Lung microvascular endothelial cell (primary cell): ENCODE data around the gene KHK. TPM values are rescaled to one million over a fixed set of nuclear protein-coding genes. Genes with fewer than 3 reads are reported as not detected.
A peak's percentile ranks its signal among the peaks of the same experiment; 100 is the strongest.
"Not testable (repeated sequence)": the region's sequence is repeated elsewhere in the genome, so short reads cannot be mapped to it uniquely, and the experiment has no call there.

Experiments
- DNase-seq, 2 donors: peaks; one replicate each; pipeline versions ENCODE4 v3.0.0 to v3.0.0-alpha.2; 2010; ENCODE audit warnings: low read depth in 2 of 2
- total RNA-seq: library from RNA; depleted of rRNA; stranded (reverse); fragments of >200 nt; gene quantifications from 2 replicates; pipeline ENCODE4 v1.2.1, GENCODE V29; 2014

KHK gene
- total RNA-seq, 1 donor from 2014 or later = 3.4 TPM

DNA sequence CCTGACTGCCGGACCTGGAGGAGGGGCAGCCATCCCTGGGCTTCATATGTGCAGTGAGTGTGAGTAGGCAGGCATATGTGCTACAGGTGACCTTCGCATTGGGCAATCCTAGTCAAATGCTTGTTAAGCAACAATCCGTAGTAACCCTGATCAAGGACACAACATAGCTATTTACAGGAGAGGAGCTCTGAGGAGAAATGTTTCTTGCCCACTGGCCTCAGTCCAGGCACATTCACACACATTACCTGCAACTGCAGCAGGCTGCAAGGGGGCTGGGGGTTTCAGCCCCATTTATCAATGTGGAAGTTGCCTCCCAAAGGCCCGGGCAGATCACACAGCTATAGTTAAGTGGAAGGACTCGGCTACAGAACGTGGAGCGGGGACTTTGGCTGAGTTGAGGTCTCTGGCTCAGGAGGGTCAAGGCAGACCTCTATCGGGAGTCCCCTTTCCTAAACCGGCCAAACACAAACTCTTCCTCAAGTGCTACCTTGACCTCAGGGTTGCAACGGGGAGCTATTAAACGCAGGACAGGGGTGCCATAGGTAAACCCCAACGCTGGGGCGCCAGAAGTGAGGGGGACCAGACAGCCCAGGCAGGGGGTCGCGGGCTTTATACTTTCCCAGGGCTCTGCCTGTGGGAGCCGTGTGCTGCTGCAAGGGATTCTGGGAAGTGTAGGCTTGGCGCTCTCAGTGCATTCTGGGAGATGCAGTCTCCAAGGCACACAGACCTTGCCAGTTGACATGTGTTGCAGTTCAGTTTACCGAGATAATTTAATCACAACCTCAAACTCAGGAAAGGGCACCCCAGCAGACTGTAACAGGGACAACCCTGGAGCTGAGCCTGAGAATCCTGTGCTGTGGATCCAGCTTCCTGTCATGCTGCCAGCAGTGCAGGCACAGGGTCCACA lies 9.4 kb downstream of the KHK start:
- DNase-seq = peak; percentile 58 to 79

DNA sequence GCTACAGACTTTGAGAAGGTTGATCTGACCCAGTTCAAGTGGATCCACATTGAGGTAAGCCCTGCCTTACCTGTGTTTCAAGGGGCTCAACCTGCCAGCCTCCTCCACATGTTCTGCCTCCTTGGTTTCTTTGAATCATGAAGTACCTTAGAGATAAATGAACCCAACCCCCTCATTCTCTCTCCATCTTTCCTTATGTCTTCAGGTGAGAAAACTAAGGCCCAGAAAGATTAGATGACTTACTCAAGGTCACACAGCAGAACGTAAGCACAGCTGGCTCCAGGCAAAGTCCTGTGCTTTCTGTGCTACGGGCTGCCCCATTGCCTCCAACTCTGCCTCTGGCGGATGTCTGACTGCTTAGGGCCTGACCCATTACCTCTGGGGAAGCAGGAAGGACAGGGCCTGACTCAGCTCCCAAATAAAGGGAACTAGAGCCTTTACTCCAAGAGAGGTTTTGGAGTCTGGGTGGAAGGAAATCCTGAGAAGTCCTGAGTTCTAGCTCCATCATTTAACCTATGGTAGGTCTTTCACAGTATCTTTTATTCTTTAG lies 10.3 kb downstream of the KHK start:
- no peak for DNase-seq

DNA sequence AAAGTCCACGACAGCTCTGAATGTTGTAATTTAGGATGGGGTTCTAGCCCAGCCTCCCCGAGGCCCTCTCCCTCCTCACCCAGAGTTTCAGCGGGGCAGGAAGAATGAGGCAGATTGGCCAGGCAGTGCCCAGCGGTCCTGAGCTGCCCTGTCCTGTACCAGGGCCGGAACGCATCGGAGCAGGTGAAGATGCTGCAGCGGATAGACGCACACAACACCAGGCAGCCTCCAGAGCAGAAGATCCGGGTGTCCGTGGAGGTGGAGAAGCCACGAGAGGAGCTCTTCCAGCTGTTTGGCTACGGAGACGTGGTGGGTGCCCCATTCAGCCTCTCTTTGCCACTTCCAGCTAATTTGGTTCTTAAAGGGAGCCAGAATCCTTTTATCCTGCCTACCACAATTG lies 10.8 kb downstream of the KHK start:
- no peak for DNase-seq

DNA sequence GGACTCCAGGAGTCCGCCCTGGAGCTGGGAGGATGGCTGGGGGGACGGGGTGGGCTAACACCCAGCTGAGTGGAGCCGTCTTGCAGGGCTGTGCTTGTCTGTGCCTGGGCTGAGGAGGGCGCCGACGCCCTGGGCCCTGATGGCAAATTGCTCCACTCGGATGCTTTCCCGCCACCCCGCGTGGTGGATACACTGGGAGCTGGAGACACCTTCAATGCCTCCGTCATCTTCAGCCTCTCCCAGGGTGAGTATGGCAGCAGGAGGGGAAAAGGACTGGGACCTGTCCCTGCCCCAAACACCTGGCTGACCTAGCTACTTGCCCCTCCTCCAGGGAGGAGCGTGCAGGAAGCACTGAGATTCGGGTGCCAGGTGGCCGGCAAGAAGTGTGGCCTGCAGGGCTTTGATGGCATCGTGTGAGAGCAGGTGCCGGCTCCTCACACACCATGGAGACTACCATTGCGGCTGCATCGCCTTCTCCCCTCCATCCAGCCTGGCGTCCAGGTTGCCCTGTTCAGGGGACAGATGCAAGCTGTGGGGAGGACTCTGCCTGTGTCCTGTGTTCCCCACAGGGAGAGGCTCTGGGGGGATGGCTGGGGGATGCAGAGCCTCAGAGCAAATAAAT lies 12.9 kb downstream of the KHK start:
- DNase-seq = no peak

DNA sequence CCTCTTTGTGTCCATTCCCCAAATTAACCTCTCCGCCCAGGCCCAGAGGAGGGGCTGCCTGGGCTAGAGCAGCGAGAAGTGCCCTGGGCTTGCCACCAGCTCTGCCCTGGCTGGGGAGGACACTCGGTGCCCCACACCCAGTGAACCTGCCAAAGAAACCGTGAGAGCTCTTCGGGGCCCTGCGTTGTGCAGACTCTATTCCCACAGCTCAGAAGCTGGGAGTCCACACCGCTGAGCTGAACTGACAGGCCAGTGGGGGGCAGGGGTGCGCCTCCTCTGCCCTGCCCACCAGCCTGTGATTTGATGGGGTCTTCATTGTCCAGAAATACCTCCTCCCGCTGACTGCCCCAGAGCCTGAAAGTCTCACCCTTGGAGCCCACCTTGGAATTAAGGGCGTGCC lies 13.5 kb downstream of the KHK start:
- DNase-seq = no peak

DNA sequence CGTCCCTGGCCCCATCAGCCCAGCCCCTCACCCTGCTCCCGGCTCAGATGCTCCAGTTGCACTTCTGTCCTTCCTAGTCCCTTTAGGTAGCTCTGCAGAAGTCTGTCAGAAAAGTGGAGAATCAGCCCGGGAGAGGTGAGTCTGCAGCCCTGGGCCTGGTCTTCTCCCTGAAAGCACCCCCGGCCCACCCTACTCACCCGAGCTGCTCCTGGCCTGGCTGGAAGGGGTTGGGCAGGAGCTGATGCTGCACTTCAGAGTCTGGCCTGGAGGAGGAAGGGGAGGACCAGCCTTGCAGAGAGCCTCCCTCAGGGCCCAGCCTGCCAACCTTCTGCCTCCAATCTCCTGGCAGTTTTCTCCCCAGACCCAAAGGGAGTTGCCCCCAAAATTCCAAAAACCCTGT lies 15.8 kb downstream of the KHK start:
- DNase-seq = no peak

DNA sequence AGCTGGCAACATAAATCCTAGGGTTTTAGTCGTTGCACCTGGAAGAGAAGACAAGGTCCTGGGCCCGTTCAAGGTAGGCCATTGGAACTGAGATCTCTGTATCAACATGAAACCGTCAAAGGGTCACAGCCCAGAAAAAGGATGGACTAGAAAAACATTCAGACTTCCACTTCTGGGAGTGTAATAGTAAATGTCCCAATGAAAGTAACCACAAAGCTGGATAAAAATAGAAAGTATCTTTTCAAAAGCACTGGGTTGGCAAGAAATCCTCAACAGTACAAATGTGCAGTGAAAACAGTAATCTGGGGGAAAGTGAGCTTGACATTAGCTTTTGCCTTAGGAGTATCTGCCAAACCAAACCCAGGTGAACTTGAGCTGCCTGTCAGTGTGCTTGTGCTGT lies 19.4 kb downstream of the KHK start:
- no peak for DNase-seq

DNA sequence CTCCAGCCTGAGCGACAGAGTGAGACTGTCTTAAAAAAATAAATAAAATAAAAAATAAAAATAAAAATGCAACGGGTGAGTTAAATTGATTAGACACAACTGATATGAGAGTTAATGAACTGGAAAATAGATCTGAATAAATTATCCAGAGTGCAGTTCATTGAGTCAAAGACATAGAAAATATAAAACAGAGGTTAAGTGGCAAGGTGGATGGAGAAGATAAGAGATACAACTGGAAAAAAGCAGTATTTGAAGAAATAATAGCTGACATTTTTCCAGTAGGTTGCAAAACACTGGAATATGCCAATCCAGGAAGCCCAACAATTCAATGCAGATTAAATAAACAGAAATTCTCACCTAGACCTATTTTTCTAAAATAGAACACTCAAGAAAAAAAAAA lies 21.6 kb downstream of the KHK start:
- peak in 1 of 2 donors; percentile 39 for DNase-seq

DNA sequence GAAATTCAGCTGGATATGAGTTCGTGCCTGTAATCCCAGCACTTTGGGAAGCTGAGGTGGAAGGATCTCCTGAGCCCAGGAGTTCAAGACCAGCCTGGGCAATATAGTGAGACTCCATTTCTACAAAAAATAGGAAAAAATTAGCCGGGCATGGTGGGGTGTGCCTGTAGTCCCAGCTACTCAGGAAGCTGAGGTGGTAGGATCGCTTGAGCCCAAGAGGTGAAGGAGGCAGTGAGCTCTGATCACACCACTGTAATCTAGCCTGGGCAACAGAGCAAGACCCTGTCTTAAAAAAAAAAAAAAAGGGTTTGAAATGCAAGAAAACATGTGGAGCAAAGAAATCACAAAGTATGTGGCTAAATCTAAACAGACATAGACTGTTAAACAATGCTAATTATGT lies 22.5 kb downstream of the KHK start:
- DNase-seq = no peak

DNA sequence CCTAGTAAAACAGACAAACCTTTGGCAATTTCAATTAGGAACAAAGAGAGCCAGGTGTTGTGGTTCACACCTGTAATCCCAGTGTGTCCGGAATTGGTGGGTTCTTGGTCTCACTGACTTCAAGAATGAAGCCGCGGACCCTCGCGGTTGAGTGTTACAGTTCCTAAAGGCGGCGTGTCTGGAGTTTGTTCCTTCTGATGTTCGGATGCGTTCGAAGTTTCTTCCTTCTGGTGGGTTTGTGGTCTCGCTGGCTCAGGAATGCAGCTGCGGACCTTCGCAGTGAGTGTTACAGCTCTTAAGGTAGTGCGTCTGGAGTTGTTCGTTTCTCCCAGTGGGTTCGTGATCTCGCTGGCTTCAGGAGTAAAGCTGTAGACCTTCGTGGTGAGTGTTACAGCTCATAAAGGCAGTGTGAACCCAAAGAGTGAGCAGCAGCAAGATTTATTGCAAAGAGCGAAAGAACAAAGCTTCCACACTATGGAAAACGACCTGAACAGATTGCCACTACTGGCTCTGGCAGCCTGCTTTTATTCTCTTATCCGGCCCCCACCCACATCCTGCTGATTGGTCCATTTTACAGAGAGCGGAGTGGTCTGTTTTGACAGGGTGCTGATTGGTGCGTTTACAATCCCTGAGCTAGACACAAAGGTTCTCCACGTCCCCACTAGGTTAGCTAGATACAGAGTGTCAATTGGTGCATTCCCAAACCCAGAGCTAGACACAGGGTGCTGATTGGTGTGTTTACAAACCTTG lies 24.2 kb downstream of the KHK start:
- DNase-seq = not testable (repeated sequence)

DNA sequence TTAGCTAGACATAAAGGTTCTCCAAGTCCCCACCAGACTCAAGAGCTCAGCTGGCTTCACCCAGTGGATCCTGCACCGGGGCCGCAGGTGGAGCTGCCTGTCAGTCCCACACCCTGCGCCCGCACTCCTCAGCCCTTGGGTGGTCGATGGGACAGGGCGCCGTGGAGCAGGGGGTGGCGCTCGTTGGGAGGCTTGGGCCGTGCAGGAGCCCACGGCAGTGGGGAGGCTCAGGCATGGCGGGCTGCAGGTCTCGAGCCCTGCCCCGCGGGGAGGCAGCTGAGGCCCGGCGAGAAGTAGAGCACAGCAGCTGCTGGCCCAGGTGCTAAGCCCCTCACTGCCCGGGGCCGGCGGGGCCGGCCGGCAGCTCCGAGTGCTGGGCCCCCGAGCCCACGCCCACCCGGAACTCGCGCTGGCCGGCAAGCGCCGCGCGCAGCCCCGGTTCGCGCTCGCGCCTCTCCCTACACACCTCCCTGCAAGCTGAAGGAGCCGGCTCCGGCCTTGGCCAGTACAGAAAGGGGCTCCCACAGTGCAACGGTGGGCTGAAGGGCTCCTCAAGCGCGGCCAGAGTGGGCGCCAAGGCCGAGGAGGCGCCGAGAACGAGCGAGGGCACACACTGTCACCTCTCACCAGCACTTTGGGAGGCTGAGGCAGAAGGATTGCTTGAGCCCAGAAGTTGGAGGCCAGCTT lies 25.0 kb downstream of the KHK start:
- DNase-seq = not testable (repeated sequence)

DNA sequence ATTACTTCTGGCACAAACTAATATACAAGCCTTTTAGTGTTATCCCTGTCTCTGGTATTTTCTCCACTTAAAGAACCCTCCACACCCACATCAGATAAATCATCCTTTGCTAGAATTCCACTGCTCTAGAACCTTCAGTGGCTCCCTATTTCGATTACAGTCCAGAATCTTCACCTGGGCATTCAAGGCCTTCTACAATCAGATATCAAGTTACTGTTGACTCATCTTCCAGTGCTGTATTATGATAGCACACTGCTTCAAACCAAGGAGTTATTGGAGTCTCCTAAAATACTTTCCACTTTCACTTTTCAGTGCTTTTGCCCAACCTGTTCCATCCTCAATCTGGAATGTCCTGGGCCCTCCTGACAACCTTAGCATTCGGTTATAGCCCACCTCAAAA lies 28.9 kb downstream of the KHK start:
- DNase-seq = no peak

DNA sequence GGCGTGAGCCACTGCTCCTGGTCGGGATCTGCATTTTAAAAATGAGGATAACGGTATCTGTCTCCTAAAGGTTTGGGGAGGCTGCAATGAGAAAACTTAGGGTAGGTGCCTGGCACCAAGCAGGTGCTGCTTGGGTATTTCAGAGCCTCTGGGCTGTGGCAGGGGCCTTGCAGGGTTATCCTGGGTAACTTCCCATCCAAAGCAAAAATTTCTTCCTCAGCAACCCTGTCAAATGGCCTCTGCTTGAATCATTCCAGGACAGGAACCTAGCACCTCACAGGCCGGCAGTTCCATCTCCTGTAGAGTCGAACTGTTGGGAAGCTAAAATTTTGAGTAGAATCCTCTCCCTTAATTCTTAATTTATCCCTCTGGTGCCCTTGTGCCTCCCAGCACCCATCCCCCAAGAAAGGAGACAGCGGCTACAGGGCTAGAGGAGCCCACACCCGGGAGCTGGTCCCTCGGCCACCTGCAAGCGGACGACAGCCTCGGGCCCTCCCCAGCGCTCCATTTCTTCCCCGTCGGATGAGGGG lies 31.5 kb downstream of the KHK start:
- DNase-seq = no peak

DNA sequence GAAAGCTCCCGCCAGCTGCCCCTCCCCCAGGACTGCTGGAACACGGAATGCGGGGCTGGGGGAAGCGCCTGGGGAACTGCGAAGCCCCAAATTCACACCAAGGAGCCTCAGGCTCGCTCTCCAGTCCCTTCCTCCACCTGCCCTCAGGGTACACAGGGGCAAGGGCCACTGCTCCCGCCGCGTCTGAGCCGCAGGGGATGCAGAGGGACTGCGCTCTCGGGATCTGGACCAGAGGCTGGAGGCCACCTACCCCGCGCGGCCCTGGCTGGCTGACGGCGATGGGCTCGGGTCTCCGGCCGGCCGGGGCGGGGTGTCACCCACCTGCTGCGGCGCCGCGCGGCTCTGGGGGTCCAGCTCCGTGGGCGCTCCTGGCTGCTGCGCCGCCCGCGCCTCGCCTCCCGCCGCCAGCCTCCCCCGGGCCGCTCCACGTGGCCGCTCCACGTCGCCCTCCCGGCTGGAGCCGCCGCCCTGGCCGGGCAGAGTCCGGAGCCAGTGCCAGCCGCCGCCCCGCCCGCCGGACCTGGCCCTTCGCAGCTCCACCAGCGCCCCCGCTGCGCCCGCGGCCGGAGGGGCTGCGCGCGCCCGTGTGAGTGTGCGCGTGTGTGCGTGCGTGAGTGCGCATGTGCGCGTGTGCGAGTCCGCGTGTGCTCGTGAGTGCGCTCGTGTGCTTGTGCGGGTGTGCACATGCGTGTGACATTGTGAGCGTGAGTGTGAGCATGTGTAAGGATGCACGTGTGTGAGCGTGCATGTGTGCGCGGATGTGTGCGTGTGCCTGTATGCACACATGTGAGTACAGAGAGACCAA lies 32.2 kb downstream of the KHK start, which contains the start of gene CGREF1:
CGREF1 (minus strand) TSS at position 604 of the 805 bp plus-strand sequence. CDS start 14,762 bp downstream, outside the sequence.
- peak in 1 of 2 donors; percentile 42 for DNase-seq

DNA sequence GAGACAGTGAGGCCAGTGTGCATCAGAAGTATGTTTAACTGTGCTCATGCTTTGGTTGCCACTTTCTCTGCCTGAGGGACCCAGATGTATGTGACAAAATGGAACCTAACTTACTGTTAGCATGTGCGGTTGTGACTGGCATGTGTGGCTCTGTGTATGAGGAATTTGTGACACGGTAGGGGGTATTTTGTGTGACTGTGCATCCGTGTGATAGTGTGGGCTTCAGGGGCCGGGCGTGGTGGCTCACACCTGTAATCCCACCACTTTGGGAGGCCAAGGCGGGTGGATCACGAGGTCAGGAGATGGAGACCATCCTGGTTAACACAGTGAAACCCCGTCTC lies 32.7 kb downstream of the KHK start:
- not testable (repeated sequence) for DNase-seq

DNA sequence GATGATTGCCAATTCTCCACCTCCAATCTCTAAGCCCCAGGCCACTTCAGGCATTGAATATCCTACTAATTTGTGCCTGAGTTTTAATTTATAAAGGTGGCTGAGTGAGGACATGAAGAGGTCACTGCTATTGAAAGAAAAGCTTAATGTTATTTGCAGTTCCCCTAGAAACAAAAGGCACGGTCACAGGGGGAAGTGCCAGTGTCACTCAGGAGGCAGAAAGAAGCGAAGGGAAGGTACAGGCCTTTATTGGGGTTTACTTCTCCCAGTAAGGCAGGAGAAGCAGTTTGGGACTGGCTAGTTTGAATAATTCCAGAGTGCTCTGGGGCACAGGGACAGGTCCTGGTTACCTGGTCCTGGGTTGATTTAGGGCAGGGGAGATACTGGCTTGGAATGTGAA lies 35.3 kb downstream of the KHK start:
- DNase-seq = no peak

DNA sequence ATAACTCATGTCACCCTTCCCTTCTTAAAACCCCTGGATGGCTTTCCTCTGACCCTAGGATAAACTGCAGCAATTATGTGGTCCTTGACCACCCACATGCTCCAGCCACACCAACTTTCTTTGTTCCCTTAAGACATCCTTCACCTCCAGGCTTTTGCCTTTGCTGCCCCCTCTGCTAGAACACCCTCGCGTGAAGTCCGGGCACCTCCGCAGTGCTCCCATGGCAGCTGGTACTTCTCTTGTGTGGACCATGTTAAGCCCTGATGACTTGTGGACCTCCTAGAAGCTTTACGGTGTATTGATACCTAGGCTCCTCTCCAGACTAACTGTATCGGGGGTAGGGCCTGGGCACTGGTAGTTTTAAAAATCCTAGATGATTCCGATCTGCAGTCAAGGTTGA lies 36.2 kb downstream of the KHK start:
- DNase-seq = no peak

DNA sequence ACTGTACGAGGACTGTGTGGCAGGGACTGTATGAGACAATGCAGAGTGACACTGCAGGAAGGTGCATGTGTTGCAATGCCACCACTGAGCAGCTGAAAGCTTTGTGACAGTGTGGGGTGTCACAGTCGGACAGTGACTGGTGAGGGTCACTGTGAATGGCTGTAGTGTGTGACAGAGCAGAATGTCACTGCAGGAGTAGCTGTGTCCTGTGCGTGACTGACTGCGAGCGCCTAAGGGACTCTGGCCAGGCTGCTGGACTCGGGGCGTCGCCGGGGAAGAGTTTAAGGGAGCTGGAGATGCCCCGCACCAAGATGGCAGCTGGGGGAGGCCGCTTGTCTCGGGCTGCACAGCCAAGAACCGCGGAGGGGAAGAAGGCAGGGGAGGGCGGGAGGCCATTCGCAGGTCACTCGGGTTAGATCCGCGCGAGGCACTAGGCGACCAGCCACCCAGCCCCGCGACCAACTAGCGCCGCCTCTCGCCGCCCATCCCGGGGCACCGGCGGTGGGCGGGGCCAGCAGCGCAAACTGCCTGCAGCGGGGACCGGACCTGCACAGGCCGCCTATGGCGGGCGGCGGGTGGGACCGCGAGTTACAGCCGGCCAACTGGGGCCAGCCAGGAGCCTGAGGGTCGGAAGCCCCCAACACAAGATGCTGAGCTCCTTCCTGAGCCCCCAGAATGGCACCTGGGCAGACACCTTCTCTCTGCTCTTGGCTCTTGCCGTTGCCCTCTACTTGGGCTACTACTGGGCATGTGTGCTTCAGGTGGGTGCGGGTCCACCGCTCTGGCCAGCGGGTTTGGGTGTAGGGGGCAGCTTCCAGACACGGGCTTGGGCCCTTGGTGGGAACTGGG lies 37.0 kb downstream of the KHK start, which contains the start of gene ABHD1:
ABHD1 (plus strand) TSS at position 514 of the 849 bp plus-strand sequence; CDS start at position 648, 134 bp downstream.
- peak in 1 of 2 donors; percentile 40 for DNase-seq

DNA sequence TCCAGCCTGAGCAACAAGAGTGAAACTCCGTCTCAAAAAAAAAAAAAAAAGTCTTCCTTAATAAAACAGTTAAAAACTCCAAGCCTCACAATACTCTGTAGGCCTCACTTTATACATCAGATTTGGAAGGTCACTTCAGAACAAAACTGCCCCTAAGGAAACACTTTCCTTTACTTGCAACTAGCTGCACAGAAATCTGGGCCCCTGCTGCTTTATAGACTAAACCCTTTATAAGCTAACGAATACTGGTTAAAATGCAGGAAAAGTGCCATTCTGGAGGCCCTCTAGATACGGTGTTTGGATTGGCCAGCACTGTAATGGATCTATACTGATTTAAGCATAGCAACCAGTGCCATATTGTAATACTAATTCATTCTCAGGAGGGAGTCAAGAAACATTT lies 38.5 kb downstream of the KHK start:
- DNase-seq = no peak
